Fibroblast of pulmonary artery (primary cell): ENCODE results near the gene LMAN2.
"Not testable (repeated sequence)": the region's sequence is repeated elsewhere in the genome, so short reads cannot be mapped to it uniquely, and the experiment has no call there.

Experiments used
- DNase-seq: peaks from one replicate; pipeline ENCODE4 v3.0.0-alpha.2; 2010; ENCODE audit warnings: low read depth
- H3K4me3 ChIP-seq: replicated peaks from 2 replicates; pipeline ENCODE4 v1.5.1; 2011; ENCODE audit warnings: low read depth, mild to moderate bottlenecking, control low read depth, low read length, moderate library complexity
- CTCF ChIP-seq: IDR thresholded peaks from 2 replicates; pipeline ENCODE4 v1.5.1; 2011; ENCODE audit warnings: mild to moderate bottlenecking, control low read depth, low read length, inconsistent platforms; ENCODE audit errors: missing control alignments

LMAN2 gene

DNA sequence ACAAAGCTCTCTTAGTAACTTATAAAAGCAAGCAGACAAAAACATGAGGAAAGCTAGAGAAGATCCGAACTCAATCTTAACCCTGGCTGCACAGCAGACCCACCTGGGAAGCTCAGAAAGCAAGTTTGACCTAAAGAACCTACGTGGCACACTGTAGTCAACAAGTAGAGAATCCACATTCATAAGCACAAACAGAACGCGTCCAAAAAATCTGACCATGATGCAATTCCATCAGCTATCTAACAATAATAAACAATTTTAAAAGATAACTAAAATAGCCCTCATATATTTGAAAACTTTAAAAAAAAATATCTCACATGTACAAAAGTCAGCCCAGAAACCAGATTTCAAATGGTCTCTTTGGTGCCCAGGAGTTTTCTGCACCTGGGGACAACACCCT, 4.6 kb downstream of the LMAN2 start:
- TF ChIP-seq CTCF: no peak
- H3K4me3 ChIP-seq: no peak overlapping the region
- DNase-seq: no peak

GRCh38 chr5:177344891-177345290, 6.6 kb downstream of the LMAN2 start:
- H3K4me3 ChIP-seq: no peak overlapping the region
- TF ChIP-seq CTCF: no peak
- DNase-seq: no peak

GRCh38 chr5:177343777-177344176, 7.7 kb downstream of the LMAN2 start:
- no peak for DNase-seq

GRCh38 chr5:177343000-177343399, 8.5 kb downstream of the LMAN2 start:
- DNase-seq, H3K4me3 ChIP-seq: not testable (repeated sequence)

More at GRCh38 chr5:177343777-177344176, 7.7 kb downstream of the LMAN2 start:
- no peak for TF ChIP-seq CTCF
- H3K4me3 ChIP-seq: no peak overlapping the region

GRCh38 chr5:177339107-177339638, 12.3 kb downstream of the LMAN2 start:
- no peak overlapping the region for H3K4me3 ChIP-seq

DNA sequence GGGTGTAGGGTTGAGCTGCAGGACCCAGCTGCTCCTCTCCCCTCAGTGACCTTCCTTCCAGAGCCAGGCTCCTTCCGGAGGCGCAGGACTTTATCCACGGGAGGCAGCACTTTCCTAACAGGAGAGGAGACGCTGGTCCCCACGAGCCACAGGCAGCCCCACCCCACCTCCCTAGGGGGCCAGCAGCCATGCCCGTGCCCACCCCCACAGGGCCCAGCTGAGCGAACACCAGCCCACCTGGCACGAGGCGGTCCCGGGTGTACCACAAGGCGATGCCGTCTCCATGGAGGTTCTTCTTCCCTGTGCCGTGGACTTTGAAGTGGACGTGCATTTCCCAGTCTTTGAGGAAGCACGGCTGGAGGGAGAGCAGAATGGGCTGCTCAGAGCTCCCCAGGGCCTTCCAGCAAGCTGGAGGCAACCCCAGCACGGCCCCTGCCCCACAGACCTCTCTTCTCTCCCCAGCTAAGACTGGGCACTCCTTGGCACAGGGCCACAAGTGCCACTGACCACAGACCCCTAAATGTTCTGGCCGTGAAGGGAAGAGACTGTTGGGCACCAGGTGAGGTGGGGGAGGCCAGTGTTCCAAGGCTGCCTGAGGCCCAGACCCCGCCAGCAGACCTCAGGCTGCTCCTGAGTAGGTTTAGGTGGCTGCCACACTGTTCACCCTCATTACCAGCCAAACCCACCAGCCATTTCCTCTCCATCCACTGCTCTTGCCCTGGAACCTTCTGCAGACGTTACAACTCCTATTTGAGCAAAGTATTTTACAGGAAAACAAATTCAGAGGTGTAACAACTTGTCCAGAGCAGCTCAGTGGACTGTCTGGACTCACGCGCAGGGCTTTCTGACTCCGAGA, 13.0 kb downstream of the LMAN2 start:
- DNase-seq: no peak

More at GRCh38 chr5:177339107-177339638, 12.3 kb downstream of the LMAN2 start:
- DNase-seq: no peak
- no peak for TF ChIP-seq CTCF

More for the DNA sequence above, 13.0 kb downstream of the LMAN2 start:
- TF ChIP-seq CTCF: no peak
- no peak overlapping the region for H3K4me3 ChIP-seq
